DND-41 (cell line): Measurements from ENCODE around the gene NDUFA8.

Experiments used
- ATAC-seq: fragments of 200-7000 bp; cut with Tn5 transposase; 3 replicates; pipeline ENCODE4 v1.9.1; 2021; ENCODE audit warnings: low read depth; ENCODE audit not compliant: insufficient read depth
- DNase-seq: peaks from one replicate; pipeline ENCODE4 v3.0.0-alpha.2; 2020
- H2AFZ ChIP-seq: 2 replicates; pipeline ENCODE4 v1.6.0; 2012; ENCODE audit warnings: low read depth, low read length
- H3K27ac ChIP-seq: 2 replicates; pipeline ENCODE4 v1.5.1; 2012; ENCODE audit warnings: low read length, inconsistent platforms
- H3K27me3 ChIP-seq: fragments of 200-600 bp; sonication (generic); 2 replicates; pipeline ENCODE4 v1.6.0; 2012; ENCODE audit warnings: low read length, mild to moderate bottlenecking, inconsistent platforms; ENCODE audit not compliant: insufficient read depth, poor library complexity
- H3K36me3 ChIP-seq: 2 replicates; pipeline ENCODE4 v1.5.1; 2012; ENCODE audit warnings: low read length, inconsistent platforms; ENCODE audit not compliant: insufficient read depth
- H3K4me1 ChIP-seq: 2 replicates; pipeline ENCODE4 v1.5.1; 2012; ENCODE audit warnings: mild to moderate bottlenecking, low read length; ENCODE audit not compliant: insufficient read depth
- H3K4me2 ChIP-seq: 2 replicates; pipeline ENCODE4 v1.6.0; 2012; ENCODE audit warnings: mild to moderate bottlenecking, moderate library complexity, low read length, inconsistent platforms; ENCODE audit not compliant: insufficient read depth
- H3K4me3 ChIP-seq, 2 experiments: fragments of 200-600 bp in 1 of 2; shearing (Covaris generic) in 1 of 2; 2 replicates each; pipeline ENCODE4 v1.5.1; 2012 to 2016; ENCODE audit warnings: inconsistent platforms in 2 of 2, low read length in 2 of 2, mild to moderate bottlenecking in 2 of 2, low read depth in 1 of 2, moderate library complexity in 1 of 2
- H3K79me2 ChIP-seq: 2 replicates; pipeline ENCODE4 v1.6.0; 2012; ENCODE audit warnings: low read length, inconsistent platforms; ENCODE audit not compliant: insufficient read depth
- H3K9ac ChIP-seq: 2 replicates; pipeline ENCODE4 v1.6.0; 2012; ENCODE audit warnings: low read depth, mild to moderate bottlenecking, inconsistent platforms, low read length, moderate library complexity
- H3K9me3 ChIP-seq: 2 replicates; pipeline ENCODE4 v1.5.1; 2012; ENCODE audit warnings: low read length, moderate library complexity, mild to moderate bottlenecking, inconsistent platforms; ENCODE audit not compliant: insufficient read depth, severe bottlenecking
- H4K20me1 ChIP-seq: 2 replicates; pipeline ENCODE4 v1.6.0; 2012; ENCODE audit warnings: low read length; ENCODE audit not compliant: insufficient read depth
- CTCF ChIP-seq: IDR thresholded peaks from 2 replicates; pipeline ENCODE4 v1.5.1; 2012; ENCODE audit warnings: borderline replicate concordance, low read length, moderate library complexity, mild to moderate bottlenecking; ENCODE audit not compliant: poor library complexity, severe bottlenecking; ENCODE audit errors: extremely low read depth
- EZH2 ChIP-seq: IDR thresholded peaks from 3 replicates; pipeline ENCODE4 v1.6.1; 2012; ENCODE audit warnings: borderline replicate concordance, low read depth, mild to moderate bottlenecking, moderate library complexity, low read length, inconsistent platforms; ENCODE audit not compliant: severe bottlenecking

NDUFA8 gene

GRCh38 chr9:122184551-122184950, 25.0 kb upstream of the NDUFA8 start:
- Histone ChIP-seq H3K4me3 (no peak overlapping the region), H3K27me3 (no peaks in the 10 kb centered on the region), H3K9ac (no peak overlapping the region), H3K79me2 (no peaks in the 10 kb centered on the region), H3K4me1 (no peaks in the 10 kb centered on the region), H3K36me3 (no peaks in the 10 kb centered on the region), H3K9me3 (no peaks in the 10 kb centered on the region), H4K20me1 (no peaks in the 10 kb centered on the region), H3K4me2 (no peak overlapping the region), H3K27ac (no peak overlapping the region), H2AFZ (no peak overlapping the region)
- DNase-seq (no peak), ATAC-seq (no peak)
- no peak for TF ChIP-seq CTCF
- no peak for TF ChIP-seq EZH2

GRCh38 chr9:122183501-122183900, 23.9 kb upstream of the NDUFA8 start:
- Histone ChIP-seq H3K9ac (no peak overlapping the region), H3K79me2 (no peaks in the 10 kb centered on the region), H3K9me3 (no peaks in the 10 kb centered on the region), H3K36me3 (no peaks in the 10 kb centered on the region), H3K4me1 (no peaks in the 10 kb centered on the region), H3K27me3 (peaks cover 5% of the 10 kb centered on the region), H3K4me3 (no peak overlapping the region), H4K20me1 (no peaks in the 10 kb centered on the region), H3K27ac (no peak overlapping the region), H2AFZ (no peak overlapping the region), H3K4me2 (no peak overlapping the region)
- ATAC-seq (no peak), DNase-seq (no peak)
- TF ChIP-seq CTCF (no peak), EZH2 (no peak)

- Histone ChIP-seq H2AFZ (no peak overlapping the region), H3K27ac (no peak overlapping the region)
Observed at GRCh38 chr9:122180633-122181032, 21.1 kb upstream of the NDUFA8 start.

More at GRCh38 chr9:122180633-122181032, 21.1 kb upstream of the NDUFA8 start:
- no peak for TF ChIP-seq EZH2
- TF ChIP-seq CTCF, result no peak
- Histone ChIP-seq H3K27me3 (peaks cover 5% of the 10 kb centered on the region), H4K20me1 (no peaks in the 10 kb centered on the region), H3K9ac (no peak overlapping the region), H3K36me3 (no peaks in the 10 kb centered on the region), H3K4me3 (no peak overlapping the region), H3K4me1 (no peaks in the 10 kb centered on the region), H3K9me3 (no peaks in the 10 kb centered on the region), H3K4me2 (no peak overlapping the region), H3K79me2 (no peaks in the 10 kb centered on the region)
- DNase-seq (no peak), ATAC-seq (no peak)
